GM12864 (cell line): ENCODE measurements around the gene GDNF.
A peak's percentile ranks its signal among the peaks of the same experiment; 100 is the strongest.
"Not testable (repeated sequence)": the region's sequence is repeated elsewhere in the genome, so short reads cannot be mapped to it uniquely, and the experiment has no call there.

Source experiments
- DNase-seq: peaks from one replicate; pipeline ENCODE4 v3.0.0-alpha.2; 2011; ENCODE audit warnings: low read depth
- H3K4me3 ChIP-seq: 2 replicates; pipeline ENCODE4 v1.5.1; 2011; ENCODE audit warnings: mild to moderate bottlenecking, low read depth, low read length, control low read depth
- CTCF ChIP-seq: IDR thresholded peaks from 2 replicates; pipeline ENCODE4 v1.5.1; 2011; ENCODE audit warnings: low read depth, mild to moderate bottlenecking, moderate library complexity, low read length, control low read depth, inconsistent platforms; ENCODE audit errors: missing control alignments

GDNF gene

GRCh38 chr5:37801521-37801920, 38.3 kb downstream of the GDNF start:
- DNase-seq = no peak
- TF ChIP-seq CTCF = no peak

DNA sequence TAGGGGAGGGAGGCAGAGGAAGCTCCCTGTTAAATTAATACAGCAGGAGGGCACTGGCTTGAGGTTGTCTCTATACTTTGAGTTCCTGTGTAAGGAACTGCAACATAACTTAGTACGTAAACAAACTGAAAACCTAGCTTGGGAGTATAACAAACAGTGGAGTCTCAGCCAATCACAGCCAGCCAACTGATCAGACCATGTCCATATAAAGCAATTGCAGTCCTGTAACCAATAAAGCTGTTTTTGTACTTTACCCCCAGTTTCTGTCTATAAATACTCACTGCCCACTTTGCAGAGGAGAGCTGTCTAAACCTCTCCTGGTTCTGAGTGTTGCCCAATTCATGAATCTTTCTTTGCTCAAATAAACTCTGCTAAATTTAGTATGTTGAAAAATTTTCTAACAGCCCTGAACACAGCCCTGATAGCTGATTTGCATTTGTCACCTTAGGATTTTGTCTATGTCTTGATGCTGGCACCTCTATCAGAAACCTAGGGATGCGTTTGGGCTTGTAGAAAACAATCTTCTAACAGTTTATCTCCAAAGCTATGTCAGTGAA, 39.9 kb downstream of the GDNF start:
- DNase-seq = peak; percentile 19
- TF ChIP-seq CTCF = no peak
- no peak overlapping the region for H3K4me3 ChIP-seq

More at GRCh38 chr5:37801521-37801920, 38.3 kb downstream of the GDNF start:
- H3K4me3 ChIP-seq = no peak overlapping the region

DNA sequence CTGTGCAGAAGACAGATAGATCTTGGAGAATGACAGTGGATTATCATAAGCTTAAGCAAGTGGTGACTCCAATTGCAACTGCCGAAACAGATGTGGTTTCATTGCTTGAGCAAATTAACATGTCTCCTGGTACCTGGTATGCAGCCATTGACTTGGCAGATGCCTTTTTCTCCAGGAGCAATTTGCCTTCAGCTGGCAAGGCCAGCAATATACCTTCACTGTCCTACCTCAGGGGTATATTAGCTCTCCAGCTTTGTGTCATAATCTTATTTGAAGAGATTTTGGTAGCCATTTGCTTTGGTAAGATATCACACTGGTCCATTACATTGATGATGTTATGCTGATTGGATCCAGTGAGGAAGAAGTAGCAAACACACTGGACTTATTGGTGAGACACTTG, 43.4 kb downstream of the GDNF start:
- not testable (repeated sequence) for DNase-seq, H3K4me3 ChIP-seq

DNA sequence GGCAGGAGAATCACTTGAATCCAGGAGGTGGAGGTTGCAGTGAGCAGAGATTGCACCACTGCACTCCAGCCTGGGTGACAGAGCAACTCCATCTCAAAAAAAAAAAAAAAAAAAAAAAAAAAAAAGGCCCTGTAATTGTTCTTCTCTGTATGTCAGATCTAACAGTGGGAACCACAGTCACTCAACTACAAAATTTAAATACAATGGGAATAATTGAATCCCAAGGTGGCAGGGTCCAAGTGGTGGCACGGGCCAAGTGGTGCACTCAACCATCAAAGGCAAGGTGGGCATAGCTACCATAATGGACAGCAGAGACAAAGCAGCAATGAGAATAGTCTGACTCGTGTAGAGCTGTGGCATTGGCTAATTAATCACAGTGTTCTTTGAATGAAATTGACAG, 44.5 kb downstream of the GDNF start:
- H3K4me3 ChIP-seq, DNase-seq: not testable (repeated sequence)

GRCh38 chr5:37792975-37793631, 46.7 kb downstream of the GDNF start:
- DNase-seq = no peak
- H3K4me3 ChIP-seq = no peak overlapping the region
- TF ChIP-seq CTCF = no peak

DNA sequence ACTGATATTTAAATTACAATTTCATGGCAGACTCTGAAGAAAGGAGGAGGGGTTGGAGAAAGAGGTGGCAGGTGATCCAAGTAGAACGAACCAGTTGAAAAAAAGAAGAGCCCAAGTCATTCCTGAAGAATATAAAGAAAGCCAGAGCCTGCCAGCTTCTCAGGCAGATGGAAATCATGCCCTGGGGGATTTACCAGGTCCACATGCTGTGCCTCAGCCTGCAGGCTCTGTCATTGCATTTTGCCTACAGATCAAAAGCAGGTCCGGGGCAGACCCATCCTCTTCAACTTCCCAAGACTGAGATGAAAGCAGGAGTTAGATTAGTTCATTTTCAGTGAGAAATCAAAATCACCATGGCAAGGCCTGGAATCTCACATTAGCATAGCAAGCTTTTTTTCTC, 48.5 kb downstream of the GDNF start:
- no peak for TF ChIP-seq CTCF
- DNase-seq = no peak
- no peak overlapping the region for H3K4me3 ChIP-seq

DNA sequence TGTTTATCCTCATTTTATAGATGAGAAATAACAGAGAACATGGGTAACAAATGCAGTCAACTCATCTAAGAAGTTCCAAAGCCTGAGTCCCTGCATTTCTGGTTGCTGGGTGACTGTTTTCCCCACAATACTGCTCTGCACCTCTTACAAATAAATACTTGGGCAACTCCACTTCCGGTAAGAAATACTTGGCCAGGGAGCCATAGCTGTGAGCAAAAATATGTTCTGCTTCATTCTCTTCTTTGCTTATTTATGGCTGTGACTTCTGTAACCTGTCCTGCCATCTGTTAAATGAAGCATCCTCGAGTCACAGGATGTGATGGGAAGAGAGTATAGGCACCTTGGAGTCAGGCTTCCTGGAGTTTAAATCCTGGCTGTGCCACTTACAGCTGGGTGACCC, 49.9 kb downstream of the GDNF start:
- no peak overlapping the region for H3K4me3 ChIP-seq
- DNase-seq = no peak
- no peak for TF ChIP-seq CTCF

DNA sequence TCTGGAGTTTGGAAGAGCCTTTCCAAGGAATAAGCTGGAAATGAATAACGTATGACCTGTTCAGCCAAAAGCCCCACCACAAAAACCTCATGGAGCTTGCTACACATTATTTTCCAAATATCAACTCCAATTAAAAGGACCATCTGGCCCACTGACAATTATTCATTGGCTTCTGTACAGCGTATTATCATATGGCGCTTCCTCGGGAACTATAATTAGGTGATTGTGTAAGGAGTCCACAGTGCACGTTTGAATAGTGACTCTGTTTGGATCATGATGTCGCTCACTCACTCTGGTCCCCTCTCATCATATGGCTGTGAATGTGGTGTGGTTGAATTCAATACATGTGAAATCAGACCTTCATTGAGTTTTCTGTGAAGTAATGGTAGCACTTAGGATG, 52.1 kb downstream of the GDNF start:
- no peak overlapping the region for H3K4me3 ChIP-seq
- DNase-seq = no peak
- no peak for TF ChIP-seq CTCF
